Measurements from ENCODE around the gene GPC5. TPM values are rescaled to one million over a fixed set of nuclear protein-coding genes. Genes with fewer than 3 reads are reported as not detected.

GPC5 gene
- total RNA-seq, 1 experiment from 2014 or later, result 0.15 TPM

DNA sequence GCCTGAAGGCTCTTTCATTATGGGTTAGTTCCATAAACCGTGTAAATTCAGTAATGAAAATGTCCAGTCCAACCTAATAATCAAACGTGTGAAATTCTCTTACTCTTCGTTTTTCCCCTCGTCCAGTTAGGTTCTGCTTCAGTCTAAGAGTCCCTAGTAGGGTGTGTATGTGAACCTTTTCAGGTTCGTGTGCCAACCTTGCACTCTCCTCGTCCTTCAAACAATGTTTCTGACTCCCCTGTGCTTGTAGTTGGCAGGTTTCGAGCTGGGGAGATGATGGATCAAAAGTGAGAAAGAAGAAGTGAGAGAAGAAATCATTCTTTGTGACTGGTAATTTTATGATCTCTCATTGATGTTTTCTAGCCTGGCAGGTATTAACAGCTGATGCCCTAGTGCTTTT lies 366.1 kb downstream of the GPC5 start:
- Histone ChIP-seq H2BK15ac (ENCODE audit: low read depth, low read length) (no peak overlapping the region), H3K79me1 (ENCODE audit: insufficient read depth, low read depth, low read length, poor library complexity, severe bottlenecking) (no peaks in the 10 kb centered on the region), H4K20me1 (ENCODE audit: control insufficient read depth, insufficient read depth, insufficient read length) (no peaks in the 10 kb centered on the region), H2BK20ac (ENCODE audit: low read depth, low read length, poor library complexity, severe bottlenecking) (no peak overlapping the region), H3K79me2 (ENCODE audit: insufficient read depth, low read length) (no peaks in the 10 kb centered on the region), H4K91ac (ENCODE audit: insufficient read length, low read depth, low read length) (no peak overlapping the region), H3K9ac (ENCODE audit: extremely low read depth, insufficient read length, low read length) (no peak overlapping the region), H2BK5ac (ENCODE audit: insufficient read length, low read length) (no peak overlapping the region), H3K4me2 (ENCODE audit: insufficient read depth, insufficient read length, low read length) (no peak overlapping the region), H3K23ac (ENCODE audit: insufficient read length, low read depth, low read length) (no peak overlapping the region), H2BK12ac (ENCODE audit: insufficient read length, low read depth, low read length) (no peak overlapping the region), H3K27me3 (ENCODE audit: insufficient read depth, low read length) (no peaks in the 10 kb centered on the region), H3K27ac (ENCODE audit: insufficient read length, low read depth, low read length) (no peak overlapping the region), H3K4me1 (ENCODE audit: insufficient read depth, low read length) (peaks cover 2% of the 10 kb centered on the region), H3K56ac (ENCODE audit: insufficient read length, low read depth, low read length) (no peak overlapping the region), H3K18ac (ENCODE audit: insufficient read length, low read depth, low read length) (no peak overlapping the region), H2AK5ac (ENCODE audit: insufficient read length, low read length) (no peak overlapping the region), H2AFZ (ENCODE audit: low read length) (no peak overlapping the region), H3K4ac (ENCODE audit: low read depth, low read length) (no peak overlapping the region), H4K8ac (replicated peaks; ENCODE audit: insufficient read length, low read depth, low read length) (no peak overlapping the region), H2BK120ac (ENCODE audit: low read depth, low read length, poor library complexity, severe bottlenecking) (no peak overlapping the region), H4K5ac (ENCODE audit: insufficient read length, low read depth, low read length) (no peak overlapping the region), H3K14ac (ENCODE audit: insufficient read depth, low read length) (no peak overlapping the region), H3K23me2 (ENCODE audit: insufficient read length, low read depth, low read length, poor library complexity, severe bottlenecking) (no peaks in the 10 kb centered on the region), H3T11ph (ENCODE audit: low read length) (no peak overlapping the region), H3K9me3 (ENCODE audit: control insufficient read depth, low read depth, low read length) (no peaks in the 10 kb centered on the region)
- Mint-ChIP-seq H3K27me3 (ENCODE audit: low read depth) (no peaks in the 10 kb centered on the region), H3K36me3 (ENCODE audit: insufficient read depth in 1 of 3, low read depth in 3 of 3) (peaks cover 0 to 4% (median 0%) of the 10 kb centered on the region in 3 experiments; a peak in 2 of 7 replicates), H3K4me3 (no peak overlapping the region), H3K27ac (no peak overlapping the region), H3K9me3 (no peaks in the 10 kb centered on the region), H3K4me1 (peaks cover 6 to 10% of the 10 kb centered on the region in 2 experiments; a peak in 3 of 4 replicates)
- no peak for TF ChIP-seq CTCF (conservative IDR thresholded peaks at IDR 0.05)
- DNase-seq, result no peak
- WGBS (ENCODE audit: extremely low coverage, insufficient read length, low lambda C conversion rate), result no CpG with 5 or more reads among the region's 7 CpGs

All from H9 (cell line).